Suprapubic skin (tissue), 4 donors: ENCODE data around the gene GRAMD1A. TPM values are rescaled to one million over a fixed set of nuclear protein-coding genes. Genes with fewer than 3 reads are reported as not detected.
"Not testable (repeated sequence)": the region's sequence is repeated elsewhere in the genome, so short reads cannot be mapped to it uniquely, and the experiment has no call there.

Experiments
- DNase-seq, 2 donors: peaks; one replicate each; pipeline ENCODE4 v3.0.0-alpha.2; 2019; ENCODE audit warnings: low spot score in 2 of 2
- H3K27ac ChIP-seq: fragments of 200-600 bp; sonication (generic); one replicate; pipeline ENCODE4 v1.5.1; 2019
- H3K27me3 ChIP-seq: fragments of 200-600 bp; sonication (generic); one replicate; pipeline ENCODE4 v1.5.1; 2019
- H3K36me3 ChIP-seq: fragments of 200-600 bp; sonication (generic); one replicate; pipeline ENCODE4 v1.5.1; 2019
- H3K4me1 ChIP-seq: fragments of 200-600 bp; sonication (generic); one replicate; pipeline ENCODE4 v1.5.1; 2019
- H3K4me3 ChIP-seq: fragments of 200-600 bp; sonication (generic); one replicate; pipeline ENCODE4 v1.5.1; 2019; ENCODE audit warnings: mild to moderate bottlenecking
- H3K9me3 ChIP-seq: fragments of 200-600 bp; sonication (generic); one replicate; pipeline ENCODE4 v1.5.1; 2019
- EP300 ChIP-seq: sonication (generic); formaldehyde crosslinking; IDR thresholded peaks from one replicate; pipeline ENCODE4 v1.6.1; 2017; ENCODE audit warnings: antibody characterized with exemption
- POLR2A ChIP-seq, 2 donors: fragments of 450-650 bp; IDR thresholded peaks; one replicate each; pipeline ENCODE4 v1.6.1; 2017; ENCODE audit warnings: antibody characterized with exemption in 2 of 2, mild to moderate bottlenecking in 2 of 2, moderate library complexity in 2 of 2
- POLR2AphosphoS5 ChIP-seq, 3 donors: sonication (generic); formaldehyde crosslinking; IDR thresholded peaks; one replicate each; pipeline ENCODE4 v1.6.1; 2017; ENCODE audit warnings: antibody characterized with exemption in 3 of 3
- WGBS: methylation state at CpG from one replicate; pipeline ENCODE4 v1.1.5; 2018; 5-methylcytosine and 5-hydroxymethylcytosine counted together
- total RNA-seq, 4 donors: library from RNA; depleted of rRNA; stranded (reverse); fragments of >200 nt; gene quantifications; one replicate each; pipeline ENCODE4 v1.1.0, GENCODE V29; 2016
- TF ChIP-seq, protein P1 (sequence below), 2 donors: fragments of 200-600 bp in 1 of 2; fragments of 450-650 bp in 1 of 2; sonication (generic) in 1 of 2; IDR thresholded peaks; one replicate each; pipeline ENCODE4 v1.5.1; 2016 to 2019; ENCODE audit warnings: antibody characterized with exemption in 2 of 2, mild to moderate bottlenecking in 1 of 2, moderate library complexity in 1 of 2

The GRAMD1A gene
- total RNA-seq, 4 donors from 2014 or later: 16.3 to 38.7 (median 20.8) TPM

- 86% methylated on average over 4 of the region's 5 CpGs for whole genome bisulfite sequencing
Observed at GRCh38 chr19:35049456-35049855, 49.3 kb downstream of the GRAMD1A start.

GRCh38 chr19:35050662-35051061 lies 50.5 kb downstream of the GRAMD1A start:
- H3K36me3 ChIP-seq, DNase-seq, H3K4me3 ChIP-seq, H3K9me3 ChIP-seq, H3K4me1 ChIP-seq, H3K27me3 ChIP-seq, H3K27ac ChIP-seq: not testable (repeated sequence)
- WGBS: 97% methylated on average over 2 of the region's 2 CpGs

More at GRCh38 chr19:35049456-35049855, 49.3 kb downstream of the GRAMD1A start:
- peaks cover 5% of the 10 kb centered on the region for H3K4me1 ChIP-seq
- no peak overlapping the region for H3K4me3 ChIP-seq
- no peak overlapping the region for H3K27ac ChIP-seq
- no peak for DNase-seq
- TF ChIP-seq EP300: no peak
- TF ChIP-seq POLR2A (IDR thresholded peaks at IDR 0.05): no peak
- TF ChIP-seq POLR2AphosphoS5 (IDR thresholded peaks at IDR 0.05): no peak
- TF ChIP-seq, protein P1, sequence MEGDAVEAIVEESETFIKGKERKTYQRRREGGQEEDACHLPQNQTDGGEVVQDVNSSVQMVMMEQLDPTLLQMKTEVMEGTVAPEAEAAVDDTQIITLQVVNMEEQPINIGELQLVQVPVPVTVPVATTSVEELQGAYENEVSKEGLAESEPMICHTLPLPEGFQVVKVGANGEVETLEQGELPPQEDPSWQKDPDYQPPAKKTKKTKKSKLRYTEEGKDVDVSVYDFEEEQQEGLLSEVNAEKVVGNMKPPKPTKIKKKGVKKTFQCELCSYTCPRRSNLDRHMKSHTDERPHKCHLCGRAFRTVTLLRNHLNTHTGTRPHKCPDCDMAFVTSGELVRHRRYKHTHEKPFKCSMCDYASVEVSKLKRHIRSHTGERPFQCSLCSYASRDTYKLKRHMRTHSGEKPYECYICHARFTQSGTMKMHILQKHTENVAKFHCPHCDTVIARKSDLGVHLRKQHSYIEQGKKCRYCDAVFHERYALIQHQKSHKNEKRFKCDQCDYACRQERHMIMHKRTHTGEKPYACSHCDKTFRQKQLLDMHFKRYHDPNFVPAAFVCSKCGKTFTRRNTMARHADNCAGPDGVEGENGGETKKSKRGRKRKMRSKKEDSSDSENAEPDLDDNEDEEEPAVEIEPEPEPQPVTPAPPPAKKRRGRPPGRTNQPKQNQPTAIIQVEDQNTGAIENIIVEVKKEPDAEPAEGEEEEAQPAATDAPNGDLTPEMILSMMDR (IDR thresholded peaks at IDR 0.05): no peak
- H3K9me3 ChIP-seq: no peaks in the 10 kb centered on the region
- H3K27me3 ChIP-seq: no peaks in the 10 kb centered on the region
- H3K36me3 ChIP-seq: no peaks in the 10 kb centered on the region

DNA sequence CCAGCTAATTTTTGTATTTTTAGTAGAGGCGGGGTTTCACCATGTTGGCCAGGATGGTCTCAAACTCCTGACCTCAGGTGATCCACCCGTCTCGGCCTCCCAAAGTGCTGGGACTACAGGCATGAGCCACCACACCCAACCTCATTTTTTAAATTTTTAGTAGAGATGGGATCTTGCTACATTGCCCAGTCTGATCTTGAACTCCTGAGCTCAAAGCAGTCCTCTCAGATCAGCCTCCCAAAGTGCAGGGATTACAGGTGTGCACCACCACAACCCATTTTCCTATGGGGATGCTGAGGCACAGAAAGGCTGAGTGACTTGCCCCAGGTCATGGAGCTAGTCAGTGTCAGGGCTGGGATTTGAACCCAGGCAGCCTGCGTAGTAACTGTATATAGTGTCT lies 51.1 kb downstream of the GRAMD1A start:
- 93% methylated on average over 4 of the region's 4 CpGs for WGBS
- not testable (repeated sequence) for H3K27me3 ChIP-seq, H3K9me3 ChIP-seq, DNase-seq, H3K4me1 ChIP-seq, H3K36me3 ChIP-seq, H3K27ac ChIP-seq, H3K4me3 ChIP-seq

GRCh38 chr19:35051796-35052195 lies 51.7 kb downstream of the GRAMD1A start:
- DNase-seq: no peak
- no peaks in the 10 kb centered on the region for H3K9me3 ChIP-seq
- TF ChIP-seq POLR2AphosphoS5 (IDR thresholded peaks at IDR 0.05): no peak
- no peak for TF ChIP-seq POLR2A (IDR thresholded peaks at IDR 0.05)
- TF ChIP-seq, protein P1 (IDR thresholded peaks at IDR 0.05): no peak
- TF ChIP-seq EP300: no peak
- peaks cover 4% of the 10 kb centered on the region for H3K27me3 ChIP-seq
- no peaks in the 10 kb centered on the region for H3K4me1 ChIP-seq
- H3K27ac ChIP-seq: no peak overlapping the region
- no peaks in the 10 kb centered on the region for H3K36me3 ChIP-seq
- H3K4me3 ChIP-seq: no peak overlapping the region
- 94% methylated on average over 5 of the region's 5 CpGs for WGBS

- WGBS: 75% methylated on average over 8 of the region's 8 CpGs
- Histone ChIP-seq H3K4me1 (no peaks in the 10 kb centered on the region), H3K9me3 (no peaks in the 10 kb centered on the region), H3K4me3 (no peak overlapping the region), H3K36me3 (no peaks in the 10 kb centered on the region), H3K27ac (no peak overlapping the region), H3K27me3 (peaks cover 4% of the 10 kb centered on the region)
- DNase-seq: no peak
- TF ChIP-seq, protein P1 (IDR thresholded peaks at IDR 0.05): no peak
- no peak for TF ChIP-seq POLR2A (IDR thresholded peaks at IDR 0.05)
- no peak for TF ChIP-seq POLR2AphosphoS5 (IDR thresholded peaks at IDR 0.05)
- no peak for TF ChIP-seq EP300
Observed at GRCh38 chr19:35052599-35053190, 52.6 kb downstream of the GRAMD1A start.

DNA sequence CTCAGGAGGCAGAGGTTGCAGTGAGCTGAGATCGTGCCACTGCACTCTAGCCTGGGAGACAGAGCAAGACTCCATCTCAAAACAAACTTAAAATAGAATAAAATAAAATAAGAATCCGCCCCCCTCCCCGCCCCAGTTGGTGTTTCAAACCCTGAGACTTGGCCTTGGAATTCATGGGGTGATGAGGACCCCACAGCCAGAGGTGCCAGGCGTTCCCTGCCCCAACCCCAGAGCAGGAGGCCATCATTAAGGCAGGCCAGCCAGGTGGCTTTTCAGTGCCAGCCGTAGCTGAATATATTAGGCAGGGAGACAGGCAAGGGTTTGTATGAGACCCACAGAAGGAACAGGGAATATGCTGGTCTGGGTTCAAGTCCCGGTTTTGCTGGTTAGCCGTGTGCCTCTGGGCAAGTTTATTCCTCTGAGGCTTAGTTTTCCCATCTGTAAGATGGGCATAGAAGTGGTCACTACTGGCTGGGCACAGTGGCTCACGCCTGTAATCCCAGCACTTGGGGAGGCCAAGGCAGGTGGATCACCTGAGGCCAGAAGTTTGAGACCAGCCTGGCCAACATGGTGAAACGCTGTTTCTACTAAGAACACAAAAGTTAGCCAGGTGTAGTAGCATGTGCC lies 53.7 kb downstream of the GRAMD1A start:
- no peak overlapping the region for H3K27ac ChIP-seq
- WGBS: 95% methylated on average over 7 of the region's 9 CpGs
- H3K9me3 ChIP-seq: no peaks in the 10 kb centered on the region
- no peak for TF ChIP-seq POLR2AphosphoS5 (IDR thresholded peaks at IDR 0.05)
- TF ChIP-seq EP300: no peak
- TF ChIP-seq, protein P1 (IDR thresholded peaks at IDR 0.05): no peak
- no peak for TF ChIP-seq POLR2A (IDR thresholded peaks at IDR 0.05)
- no peaks in the 10 kb centered on the region for H3K36me3 ChIP-seq
- H3K27me3 ChIP-seq: peaks cover 4% of the 10 kb centered on the region
- DNase-seq: no peak
- no peaks in the 10 kb centered on the region for H3K4me1 ChIP-seq
- H3K4me3 ChIP-seq: no peak overlapping the region
